Upper lobe of left lung (tissue), 6 donors: ENCODE measurements around the gene CEACAM1. TPM values are rescaled to one million over a fixed set of nuclear protein-coding genes. Genes with fewer than 3 reads are reported as not detected.
"Not testable (repeated sequence)": the region's sequence is repeated elsewhere in the genome, so short reads cannot be mapped to it uniquely, and the experiment has no call there.

Experiments
- ATAC-seq, 2 donors: fragments of 200-7000 bp; cut with Tn5 transposase; one replicate each; pipeline ENCODE4 v1.9.1; 2022; ENCODE audit warnings: mild to moderate bottlenecking in 2 of 2, moderate library complexity in 2 of 2; ENCODE audit not compliant: low FRiP score in 2 of 2
- DNase-seq, 2 donors: peaks; one replicate each; pipeline ENCODE4 v3.0.0-alpha.2; 2019 to 2020
- H3K27ac ChIP-seq, 4 donors: fragments of 200-600 bp; sonication (generic); one replicate each; pipeline ENCODE4 v1.5.1; 2016 to 2019
- H3K27me3 ChIP-seq, 4 donors: fragments of 200-600 bp; sonication (generic); one replicate each; pipeline ENCODE4 v1.5.1; 2017 to 2019
- H3K36me3 ChIP-seq, 4 donors: fragments of 200-600 bp; sonication (generic); one replicate each; pipeline ENCODE4 v1.5.1; 2016 to 2019
- H3K4me1 ChIP-seq, 4 donors: fragments of 200-600 bp; sonication (generic); one replicate each; pipeline ENCODE4 v1.5.1; 2018 to 2019
- H3K4me3 ChIP-seq, 4 donors: fragments of 200-600 bp; sonication (generic); one replicate each; pipeline ENCODE4 v1.5.1; 2017 to 2019; ENCODE audit warnings: mild to moderate bottlenecking in 2 of 4, moderate library complexity in 1 of 4
- H3K9me3 ChIP-seq, 4 donors: fragments of 200-600 bp; sonication (generic); one replicate each; pipeline ENCODE4 v1.5.1; 2018 to 2019
- EP300 ChIP-seq, 4 donors: sonication (generic); formaldehyde crosslinking; IDR thresholded peaks; one replicate each; pipeline ENCODE4 v1.5.1; 2017; ENCODE audit warnings: antibody characterized with exemption in 4 of 4, control low read depth in 2 of 4
- POLR2A ChIP-seq, 4 donors: fragments of 450-650 bp; IDR thresholded peaks; one replicate each; pipeline ENCODE4 v1.5.1; 2016 to 2017; ENCODE audit warnings: antibody characterized with exemption in 4 of 4, mild to moderate bottlenecking in 2 of 4
- POLR2AphosphoS5 ChIP-seq, 2 donors: sonication (generic); formaldehyde crosslinking; IDR thresholded peaks; one replicate each; pipeline ENCODE4 v1.5.1; 2017; ENCODE audit warnings: antibody characterized with exemption in 2 of 2
- WGBS, 2 donors: methylation state at CpG; one replicate each; pipeline ENCODE4 v1.1.5; 2017 to 2018; 5-methylcytosine and 5-hydroxymethylcytosine counted together
- total RNA-seq, 6 donors: library from RNA; depleted of rRNA in 4 of 6; stranded (reverse); fragments of >200 nt in 4 of 6; gene quantifications; one replicate each; pipeline versions ENCODE4 v1.1.0 to v1.2.1, GENCODE V29; 2016 to 2021
- TF ChIP-seq, protein P1 (sequence below), 6 experiments: fragments of 450-650 bp in 4 of 6; fragments of 200-600 bp in 2 of 6; sonication (generic) in 2 of 6; IDR thresholded peaks; one replicate each; pipeline ENCODE4 v1.5.1; 2016 to 2019; ENCODE audit warnings: antibody characterized with exemption in 6 of 6
- donor health status: DM: no; HTN: no; CAD: no; lungs with moderate emphysema.
- donor health status: DM: no; HTN: yes; CAD: no; lungs with severe emphysema.

Gene CEACAM1
- total RNA-seq, 6 donors from 2014 or later, result 7.3 to 11.9 (median 9.2) TPM

DNA sequence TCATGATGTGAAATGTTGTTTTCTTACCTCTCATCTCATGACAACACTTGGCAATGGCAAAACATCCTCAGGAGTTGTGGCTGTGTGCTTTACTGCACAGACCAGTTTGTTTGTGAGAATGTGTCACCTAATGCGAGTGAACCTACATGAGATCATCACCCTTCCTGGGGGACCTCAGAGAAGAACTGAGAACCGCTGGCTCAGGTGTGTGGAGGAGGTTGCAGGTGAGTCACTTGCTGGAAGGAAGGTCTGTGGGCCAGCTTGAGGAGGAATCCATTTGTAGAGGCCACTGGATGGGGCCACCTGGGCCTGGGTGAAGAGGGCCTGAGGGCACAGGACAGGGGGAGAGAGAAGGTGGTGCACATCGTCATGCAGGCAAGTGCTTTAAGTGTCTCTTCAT lies 3.0 kb upstream of the CEACAM1 start:
- Histone ChIP-seq H3K9me3 (no peaks in the 10 kb centered on the region), H3K36me3 (no peaks in the 10 kb centered on the region), H3K27me3 (no peaks in the 10 kb centered on the region), H3K4me3 (no peak overlapping the region), H3K4me1 (peaks cover 7 to 18% (median 17%) of the 10 kb centered on the region in 4 donors), H3K27ac (no peak overlapping the region)
- TF ChIP-seq POLR2AphosphoS5 (IDR thresholded peaks at IDR 0.05) (no peak), POLR2A (IDR thresholded peaks at IDR 0.05) (no peak), EP300 (IDR thresholded peaks at IDR 0.05) (no peak)
- TF ChIP-seq, protein P1, sequence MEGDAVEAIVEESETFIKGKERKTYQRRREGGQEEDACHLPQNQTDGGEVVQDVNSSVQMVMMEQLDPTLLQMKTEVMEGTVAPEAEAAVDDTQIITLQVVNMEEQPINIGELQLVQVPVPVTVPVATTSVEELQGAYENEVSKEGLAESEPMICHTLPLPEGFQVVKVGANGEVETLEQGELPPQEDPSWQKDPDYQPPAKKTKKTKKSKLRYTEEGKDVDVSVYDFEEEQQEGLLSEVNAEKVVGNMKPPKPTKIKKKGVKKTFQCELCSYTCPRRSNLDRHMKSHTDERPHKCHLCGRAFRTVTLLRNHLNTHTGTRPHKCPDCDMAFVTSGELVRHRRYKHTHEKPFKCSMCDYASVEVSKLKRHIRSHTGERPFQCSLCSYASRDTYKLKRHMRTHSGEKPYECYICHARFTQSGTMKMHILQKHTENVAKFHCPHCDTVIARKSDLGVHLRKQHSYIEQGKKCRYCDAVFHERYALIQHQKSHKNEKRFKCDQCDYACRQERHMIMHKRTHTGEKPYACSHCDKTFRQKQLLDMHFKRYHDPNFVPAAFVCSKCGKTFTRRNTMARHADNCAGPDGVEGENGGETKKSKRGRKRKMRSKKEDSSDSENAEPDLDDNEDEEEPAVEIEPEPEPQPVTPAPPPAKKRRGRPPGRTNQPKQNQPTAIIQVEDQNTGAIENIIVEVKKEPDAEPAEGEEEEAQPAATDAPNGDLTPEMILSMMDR (IDR thresholded peaks at IDR 0.05), result no peak
- WGBS, 2 donors, result 80 to 92% methylated on average over 3 of the region's 3 CpGs
- DNase-seq (no peak), ATAC-seq (no peak)

DNA sequence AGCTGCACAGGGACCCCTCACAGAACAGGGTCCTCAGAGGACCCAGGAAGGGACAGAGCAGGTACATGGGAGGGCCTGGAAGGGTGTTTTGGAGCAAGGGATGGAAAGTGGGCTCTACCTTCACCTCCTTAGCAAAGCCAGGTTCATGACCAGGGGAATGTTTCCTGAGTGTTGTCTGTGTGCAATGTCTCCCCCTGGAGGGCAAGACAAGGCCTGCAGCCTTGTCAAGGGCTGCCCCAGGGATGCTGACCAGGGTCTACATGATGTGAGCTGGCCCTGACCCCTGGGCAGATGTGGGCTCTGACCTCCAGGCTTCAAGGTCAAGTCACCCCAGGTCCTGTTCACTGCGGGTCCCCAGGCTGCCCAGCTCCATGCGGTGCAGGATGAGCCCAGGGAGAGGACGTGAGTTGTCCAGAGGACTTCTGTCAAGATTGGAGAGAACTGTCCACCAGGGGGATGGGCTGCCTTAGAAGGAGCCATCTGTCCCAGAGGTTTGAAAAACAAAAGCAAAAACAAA lies 1.0 kb upstream of the CEACAM1 start:
- peaks cover 18 to 23% (median 20%) of the 10 kb centered on the region in 4 donors for H3K4me1 ChIP-seq
- peak; percentile 63 to 76 for DNase-seq
- H3K4me3 ChIP-seq, result peak overlapping the region in 3 of 4 donors; percentile 28 to 44 (median 37)
- TF ChIP-seq POLR2AphosphoS5 (IDR thresholded peaks at IDR 0.05), result no peak
- TF ChIP-seq, protein P1 (IDR thresholded peaks at IDR 0.05), result peak; percentile 94 to 97 (median 95)
- WGBS, 2 donors, result 67 to 75% methylated on average over 3 of the region's 3 CpGs
- no peaks in the 10 kb centered on the region for H3K9me3 ChIP-seq
- H3K36me3 ChIP-seq, result no peaks in the 10 kb centered on the region
- ATAC-seq, result peak; percentile 86 to 87
- H3K27me3 ChIP-seq, result no peaks in the 10 kb centered on the region
- peak overlapping the region; percentile 57 to 89 (median 76) for H3K27ac ChIP-seq

DNA sequence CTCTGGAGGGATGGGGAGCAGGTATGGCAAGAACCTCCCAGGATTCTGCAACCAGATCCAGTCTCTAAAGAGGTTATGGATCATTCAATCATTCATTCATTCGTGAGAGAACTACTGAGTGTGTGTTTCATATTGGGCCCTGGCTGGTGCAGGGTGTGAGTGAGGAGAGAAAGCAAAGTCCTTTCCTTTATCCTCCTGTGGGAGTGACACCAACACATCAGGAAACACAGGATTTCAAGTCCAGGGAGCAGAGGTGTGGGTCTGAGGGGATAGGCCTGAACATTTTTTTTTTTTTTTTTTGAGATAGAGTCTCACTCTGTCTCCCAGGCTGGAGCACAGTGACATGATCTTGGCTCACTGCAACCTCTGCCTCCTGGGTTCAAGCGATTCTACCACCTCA lies 3.3 kb downstream of the CEACAM1 start:
- H3K27ac ChIP-seq, result no peak overlapping the region
- no peak for DNase-seq
- H3K9me3 ChIP-seq, result no peaks in the 10 kb centered on the region
- no peak overlapping the region for H3K4me3 ChIP-seq
- H3K4me1 ChIP-seq, result peaks cover 18 to 23% (median 20%) of the 10 kb centered on the region in 4 donors
- 86 to 89% methylated on average over 2 of the region's 2 CpGs for WGBS, 2 donors
- H3K27me3 ChIP-seq, result no peaks in the 10 kb centered on the region
- TF ChIP-seq, protein P1 (IDR thresholded peaks at IDR 0.05), result no peak
- TF ChIP-seq POLR2A (IDR thresholded peaks at IDR 0.05) (no peak), POLR2AphosphoS5 (IDR thresholded peaks at IDR 0.05) (no peak), EP300 (IDR thresholded peaks at IDR 0.05) (no peak)
- peaks cover 0 to 21% (median 2%) of the 10 kb centered on the region in 4 donors for H3K36me3 ChIP-seq
- no peak for ATAC-seq

DNA sequence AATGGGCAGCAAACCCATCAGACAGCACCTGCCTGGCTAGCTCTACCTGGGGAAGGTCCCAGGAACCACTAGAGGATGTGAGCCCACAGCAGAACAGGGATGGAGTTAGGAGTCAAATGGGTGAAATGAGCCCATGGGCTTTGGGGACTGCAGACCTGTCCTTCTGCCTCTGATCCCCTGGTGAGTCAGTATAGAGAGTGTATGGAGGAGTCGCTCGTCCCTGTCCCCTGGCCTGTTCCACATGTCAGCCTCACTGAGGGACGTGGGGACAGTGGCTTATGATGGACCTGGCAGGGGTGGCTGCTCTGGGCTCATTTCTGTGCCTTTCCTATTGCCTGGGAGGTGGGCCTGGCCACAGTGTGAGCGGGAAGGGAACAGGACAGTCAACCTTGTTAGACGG lies 4.0 kb downstream of the CEACAM1 start:
- no peaks in the 10 kb centered on the region for H3K9me3 ChIP-seq
- H3K36me3 ChIP-seq, result peaks cover 0 to 23% (median 4%) of the 10 kb centered on the region in 4 donors
- no peak overlapping the region for H3K4me3 ChIP-seq
- WGBS, 2 donors, result 88 to 90% methylated on average over 5 of the region's 5 CpGs
- H3K27ac ChIP-seq, result no peak overlapping the region
- ATAC-seq (no peak), DNase-seq (no peak)
- peaks cover 18 to 23% (median 20%) of the 10 kb centered on the region in 4 donors for H3K4me1 ChIP-seq
- H3K27me3 ChIP-seq, result no peaks in the 10 kb centered on the region
- TF ChIP-seq POLR2A (IDR thresholded peaks at IDR 0.05), result no peak
- no peak for TF ChIP-seq POLR2AphosphoS5 (IDR thresholded peaks at IDR 0.05)
- TF ChIP-seq EP300 (IDR thresholded peaks at IDR 0.05), result no peak
- TF ChIP-seq, protein P1 (IDR thresholded peaks at IDR 0.05), result no peak

DNA sequence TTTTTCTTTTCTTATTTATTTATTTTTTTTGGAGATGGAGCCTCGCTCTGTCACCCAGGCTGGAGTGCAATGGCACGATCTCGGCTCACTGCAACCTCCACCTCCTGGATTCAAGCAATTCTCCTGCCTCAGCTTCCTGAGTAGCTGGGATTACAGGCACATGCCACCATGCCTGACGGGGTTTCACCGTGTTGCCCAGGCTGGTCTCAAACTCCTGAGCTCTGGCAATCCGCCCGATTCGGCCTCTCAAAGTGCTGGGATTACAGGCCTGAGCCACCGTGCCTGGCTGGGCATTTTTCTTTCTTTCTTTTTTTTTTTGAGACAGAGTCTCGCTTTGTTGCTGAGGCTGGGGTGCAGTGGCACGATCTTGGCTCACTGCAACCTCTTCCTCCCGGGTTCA lies 6.0 kb downstream of the CEACAM1 start:
- H3K27ac ChIP-seq, H3K27me3 ChIP-seq, H3K9me3 ChIP-seq, DNase-seq, ATAC-seq, H3K4me3 ChIP-seq: not testable (repeated sequence)
- Histone ChIP-seq H3K36me3 (peaks cover 0 to 28% (median 4%) of the 10 kb centered on the region in 4 donors), H3K4me1 (peaks cover 5 to 11% (median 6%) of the 10 kb centered on the region in 4 donors)
- 86 to 89% methylated on average over 12 of the region's 12 CpGs for WGBS, 2 donors
